Bronchial epithelial cell (primary cell): ENCODE data around the gene PIAS3. TPM values are rescaled to one million over a fixed set of nuclear protein-coding genes. Genes with fewer than 3 reads are reported as not detected.
A peak's percentile ranks its signal among the peaks of the same experiment; 100 is the strongest.

Experiments used
- DNase-seq: peaks from one replicate; pipeline ENCODE4 v3.0.0-alpha.2; 2010; ENCODE audit warnings: low read depth
- FAIRE-seq: peaks from 2 replicates; lab custom pipeline; 2011; peaks lifted over from hg19 to GRCh38; lab: Jason Lieb, UNC
- H3K27me3 ChIP-seq: 2 replicates; pipeline ENCODE4 v1.5.1; 2011; ENCODE audit warnings: low read length; ENCODE audit not compliant: control insufficient read depth, insufficient read depth
- H3K36me3 ChIP-seq: 2 replicates; pipeline ENCODE4 v1.5.1; 2011; ENCODE audit warnings: low read length; ENCODE audit not compliant: control insufficient read depth, insufficient read depth
- H3K4me3 ChIP-seq: 2 replicates; pipeline ENCODE4 v1.5.1; 2011; ENCODE audit warnings: mild to moderate bottlenecking, low read depth, low read length, control low read depth
- total RNA-seq: library from RNA; depleted of rRNA; stranded (reverse); fragments of >200 nt; gene quantifications from 2 replicates; pipeline ENCODE4 v1.2.1, GENCODE V29; 2014
- TF ChIP-seq, protein P1 (sequence below): IDR thresholded peaks from 2 replicates; pipeline ENCODE4 v1.5.1; 2011; ENCODE audit warnings: mild to moderate bottlenecking, moderate library complexity, low read length, control low read depth, inconsistent platforms; ENCODE audit not compliant: insufficient read depth, severe bottlenecking

PIAS3 gene
- total RNA-seq, 1 donor from 2014 or later = 5.0 TPM

DNA sequence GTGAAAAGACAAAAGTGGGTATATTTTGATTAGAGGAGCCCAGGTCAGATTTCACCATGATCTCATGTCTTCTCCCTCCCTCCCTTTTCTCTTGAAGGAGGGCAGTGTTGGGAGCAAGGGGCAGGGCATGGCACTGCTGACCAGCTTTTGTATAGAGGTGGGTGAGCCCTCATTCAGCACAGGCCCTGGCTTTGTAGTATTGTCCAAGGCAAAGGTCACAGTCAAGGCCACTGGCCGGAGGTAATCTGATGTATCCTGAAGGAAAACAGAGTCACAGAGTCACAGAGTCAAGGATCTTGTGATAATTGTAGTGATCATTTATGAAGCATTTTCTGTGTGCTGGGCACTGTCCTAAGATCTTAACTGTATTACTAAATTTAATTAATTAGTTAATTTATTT lies 39.1 kb upstream of the PIAS3 start:
- DNase-seq (no peak), FAIRE-seq (no peak)
- TF ChIP-seq, protein P1, sequence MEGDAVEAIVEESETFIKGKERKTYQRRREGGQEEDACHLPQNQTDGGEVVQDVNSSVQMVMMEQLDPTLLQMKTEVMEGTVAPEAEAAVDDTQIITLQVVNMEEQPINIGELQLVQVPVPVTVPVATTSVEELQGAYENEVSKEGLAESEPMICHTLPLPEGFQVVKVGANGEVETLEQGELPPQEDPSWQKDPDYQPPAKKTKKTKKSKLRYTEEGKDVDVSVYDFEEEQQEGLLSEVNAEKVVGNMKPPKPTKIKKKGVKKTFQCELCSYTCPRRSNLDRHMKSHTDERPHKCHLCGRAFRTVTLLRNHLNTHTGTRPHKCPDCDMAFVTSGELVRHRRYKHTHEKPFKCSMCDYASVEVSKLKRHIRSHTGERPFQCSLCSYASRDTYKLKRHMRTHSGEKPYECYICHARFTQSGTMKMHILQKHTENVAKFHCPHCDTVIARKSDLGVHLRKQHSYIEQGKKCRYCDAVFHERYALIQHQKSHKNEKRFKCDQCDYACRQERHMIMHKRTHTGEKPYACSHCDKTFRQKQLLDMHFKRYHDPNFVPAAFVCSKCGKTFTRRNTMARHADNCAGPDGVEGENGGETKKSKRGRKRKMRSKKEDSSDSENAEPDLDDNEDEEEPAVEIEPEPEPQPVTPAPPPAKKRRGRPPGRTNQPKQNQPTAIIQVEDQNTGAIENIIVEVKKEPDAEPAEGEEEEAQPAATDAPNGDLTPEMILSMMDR = no peak
- Histone ChIP-seq H3K27me3 (no peaks in the 10 kb centered on the region), H3K36me3 (no peaks in the 10 kb centered on the region), H3K4me3 (no peak overlapping the region)

DNA sequence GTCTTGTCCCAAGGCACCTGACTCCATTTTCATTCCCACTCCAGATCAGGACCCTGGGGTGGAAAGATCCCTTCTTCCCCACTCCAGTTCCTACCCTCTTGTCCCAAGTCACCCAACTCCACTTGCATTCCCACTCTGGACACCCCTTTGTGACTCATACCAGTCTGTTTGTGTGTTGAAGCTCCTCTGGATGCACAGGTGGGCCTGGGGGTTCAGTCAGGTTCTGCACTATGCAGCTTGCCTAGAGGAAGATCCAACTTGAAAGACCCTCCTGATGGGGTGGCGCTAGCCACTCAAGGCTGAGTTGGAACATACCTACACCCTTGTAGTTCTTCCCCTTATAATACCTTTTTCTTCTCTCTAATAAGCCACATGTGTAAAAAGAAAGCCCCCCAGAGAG lies 36.6 kb upstream of the PIAS3 start:
- TF ChIP-seq, protein P1 = no peak
- no peaks in the 10 kb centered on the region for H3K36me3 ChIP-seq
- H3K27me3 ChIP-seq = no peaks in the 10 kb centered on the region
- FAIRE-seq = no peak
- no peak for DNase-seq
- no peak overlapping the region for H3K4me3 ChIP-seq

DNA sequence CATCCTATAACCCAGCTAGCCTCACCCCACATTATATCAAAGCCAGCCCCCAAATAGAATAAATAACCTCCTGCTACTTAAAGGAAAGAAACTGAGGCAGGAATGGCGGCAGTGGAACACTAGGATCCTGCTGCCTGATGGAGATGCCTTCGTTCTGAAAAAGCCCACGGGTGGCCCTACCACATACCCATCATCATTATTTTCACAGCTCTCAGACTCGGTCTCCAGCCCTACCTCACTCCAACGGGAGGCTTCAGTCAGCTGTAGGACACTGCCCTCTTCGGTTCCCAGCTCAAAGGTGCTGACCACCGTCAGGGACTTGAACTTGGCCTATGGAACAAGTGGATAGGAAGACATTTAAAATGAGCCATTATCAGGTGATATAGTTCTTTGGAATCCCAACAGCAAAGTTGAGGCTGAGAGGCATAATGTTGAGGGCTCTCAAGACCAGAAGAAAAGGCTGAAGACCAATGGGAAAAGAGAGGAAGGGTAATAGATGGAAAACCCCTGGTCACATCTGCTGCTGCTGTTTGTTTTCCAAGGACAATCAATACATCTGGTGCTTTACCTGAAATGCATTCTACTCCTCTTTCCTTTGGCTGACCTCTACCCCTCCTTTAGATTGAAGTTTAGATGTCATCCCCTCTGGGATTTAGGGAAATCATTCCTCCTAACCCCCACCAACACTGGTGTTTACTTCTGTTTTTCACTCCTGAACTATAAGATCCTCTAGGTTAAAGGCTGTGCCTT lies 34.6 kb upstream of the PIAS3 start:
- Histone ChIP-seq H3K36me3 (no peaks in the 10 kb centered on the region), H3K4me3 (no peak overlapping the region), H3K27me3 (no peaks in the 10 kb centered on the region)
- FAIRE-seq = no peak
- TF ChIP-seq, protein P1 = no peak
- no peak for DNase-seq

DNA sequence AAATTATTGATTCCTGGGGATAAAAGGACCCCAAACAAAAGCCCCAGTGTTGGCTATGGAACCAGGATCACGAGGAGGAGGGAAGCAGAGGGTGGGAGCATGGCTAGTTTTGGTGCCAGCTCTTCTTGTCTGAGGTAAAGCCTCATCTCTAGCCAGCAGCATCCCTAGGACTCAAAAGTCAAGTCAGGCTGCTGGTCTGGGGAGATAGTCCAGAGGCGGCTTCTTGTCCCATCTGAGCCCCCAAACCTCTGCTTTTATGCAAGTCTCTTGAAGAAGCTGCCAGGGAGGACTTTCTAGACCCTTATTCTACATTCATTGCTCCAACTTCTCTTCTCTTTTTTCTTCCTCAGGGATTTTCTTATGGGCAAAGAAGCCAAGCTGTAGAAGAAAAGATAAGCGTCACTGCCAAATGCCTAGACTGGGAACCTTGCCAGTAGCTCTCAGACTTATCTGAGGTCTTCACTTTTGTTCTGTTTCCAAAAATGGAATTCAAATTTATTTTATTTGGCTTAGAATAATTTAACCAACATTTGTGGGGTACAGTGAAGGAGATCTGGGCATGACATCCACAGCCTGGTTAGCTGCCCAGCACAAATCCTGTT lies 33.7 kb upstream of the PIAS3 start:
- TF ChIP-seq, protein P1 = no peak
- Histone ChIP-seq H3K27me3 (no peaks in the 10 kb centered on the region), H3K4me3 (no peak overlapping the region), H3K36me3 (no peaks in the 10 kb centered on the region)
- DNase-seq = no peak
- no peak for FAIRE-seq

DNA sequence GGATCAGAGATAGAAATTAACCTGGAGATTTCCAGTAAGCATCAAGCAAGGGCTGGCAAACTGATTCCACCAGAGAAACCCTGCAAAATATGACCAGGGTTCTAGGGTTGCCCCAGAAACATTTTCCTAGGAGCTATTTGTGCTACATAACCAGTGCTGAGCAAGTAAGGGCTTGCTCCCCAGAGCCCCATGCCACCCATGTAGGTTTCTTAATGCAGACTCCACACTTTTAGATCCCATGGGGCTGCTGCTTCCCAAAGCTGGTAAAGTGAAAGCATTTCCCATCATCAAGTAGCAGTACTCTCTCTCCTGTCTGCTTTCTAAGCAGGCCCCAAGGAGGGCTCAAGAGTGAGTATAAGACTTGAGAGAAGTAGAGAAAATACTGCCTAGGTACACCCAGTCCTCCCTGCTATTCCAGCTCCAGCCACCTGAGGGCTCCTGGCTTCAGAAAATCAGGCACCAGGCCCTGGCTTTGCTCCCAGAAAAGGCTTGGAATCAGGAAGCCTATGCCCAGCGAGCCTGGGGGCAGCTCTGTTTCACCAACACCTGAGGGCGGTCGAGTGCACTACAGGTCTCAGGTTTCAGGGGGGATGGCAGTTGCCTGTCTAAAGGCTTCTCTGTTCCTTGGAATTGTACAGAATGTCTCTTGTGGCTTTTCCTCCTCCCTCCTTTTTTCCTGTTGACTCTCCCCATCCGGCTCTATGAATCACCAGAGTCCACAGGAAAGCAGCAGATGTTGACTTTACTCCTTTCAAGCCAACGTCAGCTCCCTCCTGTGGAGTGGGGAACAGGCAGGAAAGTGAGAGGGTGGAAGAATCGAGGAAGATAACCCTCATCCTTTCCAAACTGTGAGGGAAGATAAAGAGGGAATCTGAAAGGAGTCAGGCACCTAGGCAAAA lies 33.0 kb upstream of the PIAS3 start:
- Histone ChIP-seq H3K36me3 (no peaks in the 10 kb centered on the region), H3K4me3 (no peak overlapping the region)
- FAIRE-seq = no peak

More for the DNA sequence above, 33.0 kb upstream of the PIAS3 start:
- H3K27me3 ChIP-seq = no peaks in the 10 kb centered on the region
- peak; percentile 99 for DNase-seq
- TF ChIP-seq, protein P1 = peak; percentile 91
